HG02798 (cell line): ENCODE measurements around the gene MSANTD2.
A peak's percentile ranks its signal among the peaks of the same experiment; 100 is the strongest.

Source experiments
- ATAC-seq: cut with Tn5 transposase; IDR thresholded peaks from one replicate; pipeline ENCODE4 v1.9.1; 2021; ENCODE audit warnings: mild to moderate bottlenecking; ENCODE audit not compliant: unreplicated experiment, poor library complexity

Gene MSANTD2

DNA sequence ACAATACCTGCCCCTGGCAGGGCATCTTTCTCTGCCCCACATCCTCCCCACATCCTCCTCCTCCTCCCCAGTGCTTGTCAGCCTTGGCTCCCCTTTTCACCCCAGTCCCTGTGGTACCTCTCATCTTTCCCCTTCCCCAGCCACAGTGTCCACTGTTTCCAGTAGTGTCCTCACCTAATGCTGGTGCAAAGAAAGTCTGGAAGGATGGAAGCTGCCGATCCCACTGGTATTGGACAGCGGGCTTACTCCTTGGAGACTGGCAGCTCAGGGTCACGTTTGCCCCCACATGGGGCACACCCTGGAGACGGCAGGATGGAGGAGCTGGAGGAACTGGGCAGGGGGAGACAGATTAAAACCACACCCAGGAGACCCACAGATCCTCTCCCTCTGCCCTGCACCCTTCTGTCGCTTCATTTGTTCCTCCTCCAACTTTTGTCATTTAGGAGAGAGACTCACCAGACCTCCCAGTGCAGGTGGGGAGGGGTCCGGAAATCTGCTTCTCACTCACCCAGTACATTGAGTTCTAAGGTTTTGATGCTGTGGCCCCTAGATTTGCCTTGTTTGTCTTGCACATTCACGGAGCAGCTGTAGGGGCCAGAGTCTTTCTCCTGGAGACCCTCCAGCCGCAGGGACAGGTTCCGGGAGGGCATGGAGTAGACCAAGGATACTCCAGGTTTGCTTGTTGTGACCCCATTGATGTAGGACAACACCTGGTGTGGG is 44.0 kb downstream of the MSANTD2 start:
- ATAC-seq: no peak

DNA sequence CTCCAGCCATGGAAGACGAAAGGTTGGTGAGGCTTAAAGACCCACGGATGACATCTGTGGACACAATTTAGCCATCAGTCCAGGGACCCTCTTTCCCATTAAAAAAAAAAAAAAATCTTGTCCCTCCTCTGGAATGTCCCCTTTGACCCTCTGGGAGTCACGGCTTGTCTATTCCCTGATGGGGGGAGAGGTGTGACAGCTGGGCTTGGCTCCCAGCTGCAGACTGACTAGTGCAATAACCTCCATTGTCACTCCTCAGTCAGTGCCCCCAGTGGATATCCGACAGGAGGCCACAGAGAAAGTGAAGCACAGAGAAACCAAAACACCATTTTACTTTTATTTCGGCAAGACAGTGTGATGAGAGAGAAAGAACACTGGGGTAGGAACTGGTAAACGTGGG is 45.5 kb downstream of the MSANTD2 start:
- no peak for ATAC-seq

GRCh38 chr11:124754309-124754708 is 45.9 kb downstream of the MSANTD2 start:
- ATAC-seq: no peak

DNA sequence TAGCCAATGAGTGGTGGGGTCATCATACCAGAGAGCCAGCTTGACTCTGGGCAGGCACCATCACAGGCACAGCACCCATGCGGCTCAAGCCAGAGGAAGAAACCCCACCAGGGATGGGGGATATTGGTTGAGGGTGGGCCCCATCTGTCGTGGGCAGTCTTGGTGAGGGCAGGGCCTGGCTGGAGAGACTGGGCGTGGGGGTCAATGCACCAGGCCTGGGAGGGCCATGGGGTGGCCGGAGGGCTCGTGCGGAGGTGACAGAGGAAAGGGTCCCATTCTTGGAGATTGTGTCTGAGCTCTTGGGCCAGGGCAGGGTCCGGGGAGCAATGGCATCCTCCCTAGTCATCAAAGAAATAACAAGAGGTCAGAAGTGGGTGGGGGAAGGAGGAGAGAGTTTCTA is 46.6 kb downstream of the MSANTD2 start:
- no peak for ATAC-seq

GRCh38 chr11:124753205-124753604 is 47.0 kb downstream of the MSANTD2 start:
- no peak for ATAC-seq

DNA sequence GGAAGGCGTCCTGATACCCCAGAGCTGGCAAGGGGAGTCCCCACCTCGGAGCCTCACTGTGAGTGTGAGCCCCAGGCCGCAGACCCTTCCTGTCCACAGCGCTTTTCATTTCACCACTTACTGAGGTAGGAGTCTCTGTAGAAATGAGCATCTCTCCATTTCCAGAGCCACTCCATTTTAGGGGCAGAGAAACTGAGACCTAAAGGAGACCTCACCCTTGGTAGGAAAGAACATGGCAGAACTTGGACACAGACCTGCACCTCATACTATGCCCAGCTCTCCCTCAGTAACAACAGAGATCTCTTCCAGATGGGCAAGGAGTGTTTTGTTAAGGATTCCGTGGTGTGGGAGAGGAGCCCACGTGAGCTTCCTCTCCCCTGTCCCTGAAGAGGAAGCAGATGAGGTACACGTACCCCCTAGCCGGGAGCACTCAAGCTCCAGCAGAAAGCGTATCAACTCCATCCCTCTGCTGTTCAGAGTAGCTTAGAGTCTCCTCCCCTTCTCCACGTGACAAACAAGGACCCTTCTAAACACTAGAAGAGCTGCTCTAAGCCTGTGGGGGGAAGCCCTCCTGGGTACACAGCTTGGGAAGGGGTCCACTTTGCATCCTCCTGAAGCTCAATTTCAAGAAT is 47.6 kb downstream of the MSANTD2 start:
- no peak for ATAC-seq

GRCh38 chr11:124751741-124752470 is 48.3 kb downstream of the MSANTD2 start, which contains the start of gene VSIG2:
Gene VSIG2, minus strand, starts transcription at chr11:124752255. Its CDS starts 118 bp downstream, at chr11:124752137.
- no peak for ATAC-seq

- ATAC-seq: no peak
Observed at GRCh38 chr11:124751391-124751740, 48.8 kb downstream of the MSANTD2 start.

- ATAC-seq: no peak
Observed at GRCh38 chr11:124749912-124750311, 50.3 kb downstream of the MSANTD2 start.

DNA sequence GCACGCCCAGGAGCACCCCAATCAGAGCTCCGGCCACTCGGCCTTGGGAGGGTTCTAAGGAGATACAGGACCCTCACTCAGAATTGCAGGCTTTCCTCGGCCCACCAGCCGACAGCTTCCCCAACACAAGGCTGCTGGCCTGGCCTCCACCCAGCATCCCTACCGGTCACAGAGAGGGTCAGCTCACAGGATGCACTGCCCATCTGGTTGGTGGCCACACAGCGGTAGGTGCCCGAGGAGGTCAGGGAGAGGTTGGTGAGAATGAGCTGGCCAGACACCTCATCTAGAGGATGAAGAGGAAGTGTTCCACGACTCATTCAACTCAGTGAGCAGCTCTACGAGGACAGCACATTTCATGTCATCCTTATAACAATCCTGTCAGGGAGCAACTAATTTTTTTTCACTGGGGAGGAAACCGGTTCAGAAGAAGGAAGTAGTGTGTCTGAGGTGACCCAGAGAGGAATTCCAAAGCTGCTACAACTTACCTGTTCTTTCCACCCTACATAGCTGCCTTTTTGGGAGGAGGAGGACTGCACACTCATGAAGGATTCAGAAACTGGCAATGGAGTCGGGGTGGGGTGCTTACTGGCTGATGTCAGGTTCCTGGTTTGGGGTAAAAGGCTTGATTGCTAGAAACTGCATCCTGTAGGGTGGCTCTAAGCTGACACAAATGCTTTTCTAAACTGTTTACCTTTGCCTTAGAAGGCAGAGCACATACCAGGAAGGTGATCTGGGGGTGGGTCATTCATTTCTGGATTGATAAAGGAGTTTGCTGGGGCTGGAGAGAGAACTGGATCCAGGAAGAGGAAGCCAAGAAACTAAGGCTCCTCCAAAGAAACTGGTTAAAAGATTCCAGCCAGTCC is 51.5 kb downstream of the MSANTD2 start:
- no peak for ATAC-seq

- no peak for ATAC-seq
Observed at GRCh38 chr11:124748100-124748418, 52.1 kb downstream of the MSANTD2 start.

- ATAC-seq: no peak
Observed at GRCh38 chr11:124747406-124748099, 52.7 kb downstream of the MSANTD2 start.

DNA sequence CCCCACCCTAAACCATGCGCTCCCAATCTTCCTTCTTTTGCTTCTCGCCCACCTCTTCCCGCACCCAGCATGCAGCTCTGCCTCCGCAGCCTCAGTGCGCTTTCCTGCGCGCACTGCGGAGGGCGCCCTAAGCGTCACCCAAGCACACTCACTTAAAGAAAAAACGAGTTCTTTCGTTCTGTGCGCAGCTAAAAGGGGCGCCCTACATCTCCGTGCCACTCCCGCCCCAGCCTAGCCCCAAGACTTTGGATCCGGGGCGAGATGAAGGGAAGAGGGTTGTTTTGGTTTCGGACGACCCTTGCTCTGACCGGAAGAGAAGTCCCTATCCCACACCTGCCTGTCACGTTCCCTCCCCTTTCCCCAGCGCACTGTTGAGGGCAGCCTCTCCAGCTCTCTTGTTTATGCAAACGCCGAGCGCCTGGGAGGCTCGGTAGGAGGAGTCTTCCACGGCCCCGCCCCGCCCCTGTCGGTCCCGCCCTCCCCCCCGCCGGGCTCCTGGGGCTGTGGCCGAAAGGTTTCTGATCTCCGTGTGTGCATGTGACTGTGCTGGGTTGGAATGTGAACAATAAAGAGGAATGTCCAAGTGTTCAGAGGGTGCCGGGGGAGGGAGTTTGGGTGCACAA is 53.5 kb downstream of the MSANTD2 start:
- ATAC-seq: peak; percentile 96

- peak; percentile 9 for ATAC-seq
Observed at GRCh38 chr11:124745835-124746620, 54.2 kb downstream of the MSANTD2 start.

GRCh38 chr11:124745270-124745834 is 54.9 kb downstream of the MSANTD2 start:
- ATAC-seq: no peak

GRCh38 chr11:124743050-124743449 is 57.2 kb downstream of the MSANTD2 start:
- no peak for ATAC-seq

- ATAC-seq: no peak
Observed at GRCh38 chr11:124742555-124742954, 57.7 kb downstream of the MSANTD2 start.

DNA sequence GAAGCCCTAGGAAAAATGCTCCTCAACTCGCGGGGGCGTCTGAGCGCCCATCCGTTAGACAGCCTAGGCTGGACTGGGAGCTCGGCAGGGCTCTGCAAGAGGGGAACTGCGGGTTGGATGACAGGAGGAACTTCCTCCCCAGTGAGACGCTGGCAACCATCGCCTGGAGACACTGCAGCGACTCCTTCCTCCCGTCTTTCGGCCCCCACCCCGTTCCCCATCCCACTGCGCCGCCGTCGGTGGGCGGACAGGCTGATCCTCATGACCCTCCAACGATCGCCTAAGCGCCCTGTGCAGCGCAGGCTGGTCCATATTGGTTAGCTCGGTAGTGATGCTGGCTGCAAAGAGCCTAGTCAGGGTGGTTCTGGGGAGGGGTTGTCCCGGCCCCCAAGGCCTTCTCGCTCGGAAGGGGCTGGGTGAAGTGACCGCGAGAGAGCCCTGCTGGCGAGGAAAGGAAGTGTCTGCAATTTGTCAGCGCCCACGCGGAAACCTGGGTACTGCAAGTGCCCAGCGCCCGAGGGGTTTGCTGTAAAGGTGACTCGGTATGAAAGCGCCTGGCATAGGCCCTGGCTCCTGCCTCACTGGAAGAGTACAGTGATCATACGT is 59.8 kb downstream of the MSANTD2 start:
- peak; percentile 49 for ATAC-seq
